HPDE6-E6E7 (cell line): ENCODE results near the gene PRMT7.

Experiments
- DNase-seq: peaks from one replicate; pipeline ENCODE4 v3.0.0; 2011; ENCODE audit warnings: missing footprints; ENCODE audit errors: extremely low spot score

PRMT7 gene

GRCh38 chr16:68375801-68376536 is 65.2 kb downstream of the PRMT7 start:
- DNase-seq: no peak

- DNase-seq: no peak
These were observed 65.8 kb downstream of the PRMT7 start for GRCh38 chr16:68376590-68376989.

- DNase-seq: no peak
These were observed 66.4 kb downstream of the PRMT7 start for GRCh38 chr16:68377221-68377620.

DNA sequence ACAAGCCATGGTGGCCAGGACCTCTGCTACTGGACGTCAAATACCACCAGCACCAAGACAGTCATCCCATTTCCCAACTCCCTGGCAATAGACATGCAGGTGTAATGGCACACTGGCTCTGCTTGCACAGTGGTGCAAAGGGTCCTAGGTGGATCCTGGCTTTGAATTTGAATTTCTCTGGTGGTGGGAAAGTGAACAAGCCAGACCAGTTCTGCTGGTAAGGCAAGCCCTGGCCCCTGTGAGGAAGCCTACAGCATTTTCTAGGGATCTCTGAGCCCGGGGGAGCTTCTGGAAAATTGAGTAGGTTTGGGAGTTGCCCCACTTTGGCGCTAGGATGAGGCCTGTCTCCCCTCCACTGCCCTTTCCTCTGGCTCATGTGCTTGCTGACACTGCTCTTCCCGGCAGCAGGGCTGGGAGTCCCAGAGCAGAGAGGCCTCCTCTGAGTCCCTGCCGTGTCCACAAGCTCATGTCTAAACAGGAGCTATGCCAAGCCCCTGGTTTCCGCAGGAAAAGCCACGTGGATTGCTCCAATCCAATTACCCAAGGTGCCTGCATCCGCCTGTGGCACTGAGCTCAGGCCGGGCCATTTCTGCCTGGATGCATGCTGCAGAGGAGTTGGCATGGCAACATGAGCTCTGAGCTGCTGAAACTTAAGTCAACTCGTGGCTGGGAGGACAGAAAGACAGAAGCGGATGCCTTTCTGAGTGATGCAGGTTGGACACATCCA is 67.0 kb downstream of the PRMT7 start:
- no peak for DNase-seq

GRCh38 chr16:68378436-68379415 is 67.9 kb downstream of the PRMT7 start:
- no peak for DNase-seq

DNA sequence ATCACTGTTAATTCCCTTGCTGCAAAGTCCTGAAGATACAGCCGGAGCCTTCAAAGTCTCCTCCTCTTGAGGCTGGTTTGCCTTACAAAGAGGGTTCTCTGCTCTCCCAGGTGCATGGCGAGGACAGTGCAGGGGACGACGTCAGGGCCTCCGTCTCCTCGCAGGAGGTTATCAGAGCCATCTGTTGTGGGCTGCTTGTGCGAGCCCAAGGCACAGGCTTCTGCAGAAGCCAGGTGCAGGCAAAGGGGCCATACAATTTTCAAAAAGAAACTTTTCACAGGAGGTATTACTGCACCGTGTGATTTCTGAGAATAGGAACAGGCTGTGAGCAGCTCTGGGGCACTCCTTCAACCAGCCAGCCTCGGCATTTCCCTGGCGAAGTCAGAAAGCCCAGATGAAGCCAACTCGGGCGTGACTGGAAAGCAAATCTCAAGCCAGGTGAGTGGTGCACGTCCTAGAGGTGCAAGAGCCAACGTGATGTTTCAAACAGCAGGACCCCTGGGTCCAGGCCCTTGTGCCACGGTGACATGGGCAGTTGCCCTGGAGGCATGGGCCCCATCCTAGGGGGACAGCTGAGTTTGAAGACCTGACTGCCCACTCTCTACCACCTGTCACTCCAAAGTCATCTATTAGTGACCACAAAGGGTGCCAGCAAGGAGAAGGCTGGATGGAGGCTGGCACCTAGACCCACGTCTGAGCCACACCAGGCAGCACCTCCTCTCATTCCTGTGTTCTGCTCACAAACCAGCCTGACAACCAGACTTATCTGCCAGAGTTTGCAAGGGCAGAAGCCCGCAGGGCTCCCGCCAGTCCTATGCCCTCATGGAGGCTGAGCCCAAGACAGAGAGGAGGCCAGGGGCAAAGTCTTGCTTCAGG is 68.9 kb downstream of the PRMT7 start:
- DNase-seq: no peak

- DNase-seq: no peak
These were observed 69.5 kb downstream of the PRMT7 start for GRCh38 chr16:68380348-68380670.

DNA sequence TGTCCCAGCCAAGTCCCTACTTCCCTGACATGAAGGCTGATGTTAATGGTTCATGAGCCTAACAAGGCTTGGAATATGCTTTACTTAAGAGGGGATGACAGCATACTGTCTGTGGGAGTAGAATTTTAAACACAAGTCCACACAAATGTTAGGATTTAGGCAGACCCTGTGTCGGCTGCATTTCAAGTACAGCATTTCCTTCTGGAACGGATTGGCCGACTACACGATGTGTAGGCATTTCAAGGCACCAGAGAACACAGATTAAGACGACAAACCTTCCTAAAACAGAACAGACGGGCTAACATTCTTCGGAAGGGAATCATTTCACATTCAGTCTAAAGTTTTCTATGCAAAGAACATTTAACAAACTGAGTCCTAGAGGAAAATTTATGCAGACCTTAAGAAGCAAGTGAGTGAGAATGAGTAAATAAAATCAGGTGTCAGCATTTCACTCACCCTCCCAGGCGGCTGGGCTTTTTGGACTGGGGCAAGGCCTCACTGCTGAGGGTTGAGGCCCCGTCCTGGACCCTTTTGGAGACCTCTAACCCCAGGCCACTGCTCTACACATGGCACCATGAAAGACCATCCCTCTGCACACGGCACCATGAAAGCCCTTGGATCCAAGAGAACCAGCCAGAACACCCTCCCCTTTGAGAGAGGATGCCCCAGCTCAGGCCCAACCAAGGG is 70.0 kb downstream of the PRMT7 start:
- no peak for DNase-seq

DNA sequence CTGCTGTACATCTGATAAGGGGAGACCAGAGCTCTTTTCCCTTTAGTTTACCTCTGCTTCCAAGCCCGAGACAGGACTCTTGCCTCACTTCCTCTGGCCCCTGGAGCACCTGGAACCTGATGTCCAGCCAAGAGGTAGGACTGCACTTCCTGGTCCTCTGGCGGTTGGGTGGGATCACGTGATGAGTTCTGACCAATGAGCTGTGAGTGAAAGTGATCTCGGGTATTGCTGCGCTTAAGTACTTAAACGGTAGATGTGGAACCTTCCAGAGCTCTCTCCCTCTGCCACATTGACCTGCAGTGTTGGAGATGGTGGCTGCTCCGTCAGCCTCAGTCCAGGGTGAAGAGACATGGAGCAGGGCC is 70.5 kb downstream of the PRMT7 start:
- DNase-seq: no peak

GRCh38 chr16:68382296-68382718 is 71.5 kb downstream of the PRMT7 start:
- no peak for DNase-seq

GRCh38 chr16:68383858-68384257 is 73.0 kb downstream of the PRMT7 start:
- DNase-seq: no peak

GRCh38 chr16:68384288-68385161 is 73.7 kb downstream of the PRMT7 start:
- DNase-seq: no peak

DNA sequence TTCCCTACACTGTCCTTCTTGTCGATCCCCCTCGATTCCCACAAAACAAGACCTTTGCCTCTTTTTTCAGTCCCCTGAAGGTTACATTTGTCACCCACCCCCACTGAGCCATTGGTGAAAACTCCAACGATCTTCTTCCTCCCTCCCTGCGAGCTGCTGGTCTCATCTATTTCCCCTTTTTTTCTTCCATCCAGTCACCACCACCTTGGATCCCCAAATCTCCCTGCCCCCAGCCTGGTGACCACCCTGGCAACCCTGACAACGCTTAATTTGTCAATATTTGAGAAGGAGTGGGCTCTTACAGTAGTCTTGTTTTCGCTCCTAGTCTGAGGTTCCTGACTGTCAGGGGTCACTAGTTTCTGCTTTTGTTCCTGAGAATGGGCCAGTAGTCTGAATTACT is 74.6 kb downstream of the PRMT7 start:
- no peak for DNase-seq

DNA sequence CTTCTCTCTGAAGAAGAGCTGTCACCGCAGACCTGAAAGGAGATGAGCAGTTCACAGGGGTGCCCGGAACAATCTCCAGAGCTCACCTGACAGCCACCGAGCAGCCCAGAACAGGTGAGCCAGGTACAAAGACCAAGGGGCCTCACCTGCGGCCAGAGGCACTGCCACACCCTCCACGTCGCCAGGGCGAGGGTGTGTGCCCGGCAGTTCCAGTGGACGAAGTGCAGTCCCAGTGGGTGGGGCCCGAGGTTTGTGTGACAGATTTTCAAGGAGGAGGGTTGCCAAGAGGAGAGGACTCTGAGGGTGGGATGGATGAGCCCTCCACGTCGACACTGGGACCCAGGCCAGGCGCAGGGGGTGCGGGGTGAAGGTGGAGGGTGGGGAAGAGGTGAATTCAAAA is 75.8 kb downstream of the PRMT7 start:
- DNase-seq: no peak

- DNase-seq: no peak
These were observed 76.5 kb downstream of the PRMT7 start for GRCh38 chr16:68387301-68387700.

GRCh38 chr16:68388124-68388523 is 77.3 kb downstream of the PRMT7 start:
- no peak for DNase-seq

DNA sequence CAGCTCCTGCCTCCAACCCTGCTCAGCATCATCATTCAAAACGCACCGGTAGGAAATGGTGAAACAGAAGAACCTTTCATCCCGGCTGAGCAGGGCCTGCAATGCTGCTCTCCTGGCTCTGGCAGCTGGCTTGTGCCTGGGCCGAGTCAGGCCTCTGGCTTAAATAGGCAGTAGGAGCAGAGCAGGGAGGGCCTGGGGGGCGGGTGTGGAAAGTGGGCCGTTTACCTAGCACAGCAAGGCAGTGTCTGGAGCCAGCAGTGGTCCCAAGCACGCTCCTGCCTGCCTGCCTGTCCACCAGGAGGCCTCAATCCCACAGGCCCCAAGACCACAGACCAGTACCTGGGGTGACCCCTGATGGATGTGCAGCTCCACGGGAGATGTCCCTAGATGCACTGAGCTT is 78.2 kb downstream of the PRMT7 start:
- DNase-seq: no peak

- no peak for DNase-seq
These were observed 79.0 kb downstream of the PRMT7 start for GRCh38 chr16:68389750-68390371.

GRCh38 chr16:68393333-68393732 is 82.5 kb downstream of the PRMT7 start:
- DNase-seq: no peak
